GM13977 (cell line): Measurements from ENCODE around the gene MUL1.

ENCODE experiments used
- DNase-seq: peaks from one replicate; pipeline ENCODE4 v3.0.0; 2012; ENCODE audit warnings: low spot score
- CTCF ChIP-seq: IDR thresholded peaks from 2 replicates; pipeline ENCODE4 v1.5.1; 2012; ENCODE audit warnings: mild to moderate bottlenecking, control low read depth; ENCODE audit not compliant: insufficient read depth; ENCODE audit errors: extremely low read depth, missing control alignments
- in situ Hi-C: fragments of 300-500 bp; cut with MboI; formaldehyde crosslinking; loops from one replicate; pipeline ENCODE4 v1.12.0; 2022; ENCODE audit warnings: low sequenced_read_pairs, low pct_unique_long_range_greater_than_20kb, mixed read lengths, inconsistent platforms; ENCODE audit not compliant: unreplicated experiment

MUL1 gene

GRCh38 chr1:20469406-20470076 lies 38.4 kb downstream of the MUL1 start:
- no peak for TF ChIP-seq CTCF
- no peak for DNase-seq
- in situ Hi-C loops: no loop called here

GRCh38 chr1:20466273-20466672 lies 41.7 kb downstream of the MUL1 start:
- in situ Hi-C loops: no loop called here
- TF ChIP-seq CTCF: no peak
- no peak for DNase-seq

GRCh38 chr1:20465187-20465586 lies 42.8 kb downstream of the MUL1 start:
- no peak for DNase-seq
- no peak for TF ChIP-seq CTCF
- in situ Hi-C loops: no loop called here

- in situ Hi-C loops: no loop called here
- TF ChIP-seq CTCF: no peak
- DNase-seq: no peak
These were observed 44.4 kb downstream of the MUL1 start for GRCh38 chr1:20463502-20463901.

- in situ Hi-C loops: no loop called here
- TF ChIP-seq CTCF: no peak
- no peak for DNase-seq
These were observed 45.6 kb downstream of the MUL1 start for GRCh38 chr1:20462397-20462796.

- no peak for DNase-seq
- in situ Hi-C loops: no loop called here
- TF ChIP-seq CTCF: no peak
These were observed 49.2 kb downstream of the MUL1 start for GRCh38 chr1:20458717-20459116.
